Uterus (tissue), 2 donors: ENCODE results near the gene UROC1.

Source experiments
- POLR2A ChIP-seq, 2 donors: fragments of 450-650 bp; IDR thresholded peaks; one replicate each; pipeline ENCODE4 v1.6.1; 2016; ENCODE audit warnings: antibody characterized with exemption in 2 of 2, mild to moderate bottlenecking in 1 of 2, moderate library complexity in 1 of 2
- TF ChIP-seq, protein P1 (sequence below), 4 experiments: fragments of 200-600 bp in 2 of 4; fragments of 450-650 bp in 2 of 4; sonication (generic) in 2 of 4; IDR thresholded peaks; one replicate each; pipeline ENCODE4 v1.5.1; 2016 to 2019; ENCODE audit warnings: antibody characterized with exemption in 4 of 4, mild to moderate bottlenecking in 2 of 4, moderate library complexity in 1 of 4

GRCh38 chr3:126442094-126442855, 75.3 kb downstream of the UROC1 start:
- TF ChIP-seq, protein P1, sequence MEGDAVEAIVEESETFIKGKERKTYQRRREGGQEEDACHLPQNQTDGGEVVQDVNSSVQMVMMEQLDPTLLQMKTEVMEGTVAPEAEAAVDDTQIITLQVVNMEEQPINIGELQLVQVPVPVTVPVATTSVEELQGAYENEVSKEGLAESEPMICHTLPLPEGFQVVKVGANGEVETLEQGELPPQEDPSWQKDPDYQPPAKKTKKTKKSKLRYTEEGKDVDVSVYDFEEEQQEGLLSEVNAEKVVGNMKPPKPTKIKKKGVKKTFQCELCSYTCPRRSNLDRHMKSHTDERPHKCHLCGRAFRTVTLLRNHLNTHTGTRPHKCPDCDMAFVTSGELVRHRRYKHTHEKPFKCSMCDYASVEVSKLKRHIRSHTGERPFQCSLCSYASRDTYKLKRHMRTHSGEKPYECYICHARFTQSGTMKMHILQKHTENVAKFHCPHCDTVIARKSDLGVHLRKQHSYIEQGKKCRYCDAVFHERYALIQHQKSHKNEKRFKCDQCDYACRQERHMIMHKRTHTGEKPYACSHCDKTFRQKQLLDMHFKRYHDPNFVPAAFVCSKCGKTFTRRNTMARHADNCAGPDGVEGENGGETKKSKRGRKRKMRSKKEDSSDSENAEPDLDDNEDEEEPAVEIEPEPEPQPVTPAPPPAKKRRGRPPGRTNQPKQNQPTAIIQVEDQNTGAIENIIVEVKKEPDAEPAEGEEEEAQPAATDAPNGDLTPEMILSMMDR (IDR thresholded peaks at IDR 0.05): no peak
- no peak for TF ChIP-seq POLR2A (IDR thresholded peaks at IDR 0.05)
